ENCODE measurements around the gene AMOTL1.
"Not testable (repeated sequence)": the region's sequence is repeated elsewhere in the genome, so short reads cannot be mapped to it uniquely, and the experiment has no call there.

Gene AMOTL1

GRCh38 chr11:94806419-94806818, 38.3 kb downstream of the AMOTL1 start:
- no peak for DNase-seq
- no peaks in the 10 kb centered on the region for H3K9me3 ChIP-seq
- H3K36me3 ChIP-seq: peaks cover 31% of the 10 kb centered on the region
- peaks cover 20% of the 10 kb centered on the region for H3K4me1 ChIP-seq
- TF ChIP-seq, protein P1, sequence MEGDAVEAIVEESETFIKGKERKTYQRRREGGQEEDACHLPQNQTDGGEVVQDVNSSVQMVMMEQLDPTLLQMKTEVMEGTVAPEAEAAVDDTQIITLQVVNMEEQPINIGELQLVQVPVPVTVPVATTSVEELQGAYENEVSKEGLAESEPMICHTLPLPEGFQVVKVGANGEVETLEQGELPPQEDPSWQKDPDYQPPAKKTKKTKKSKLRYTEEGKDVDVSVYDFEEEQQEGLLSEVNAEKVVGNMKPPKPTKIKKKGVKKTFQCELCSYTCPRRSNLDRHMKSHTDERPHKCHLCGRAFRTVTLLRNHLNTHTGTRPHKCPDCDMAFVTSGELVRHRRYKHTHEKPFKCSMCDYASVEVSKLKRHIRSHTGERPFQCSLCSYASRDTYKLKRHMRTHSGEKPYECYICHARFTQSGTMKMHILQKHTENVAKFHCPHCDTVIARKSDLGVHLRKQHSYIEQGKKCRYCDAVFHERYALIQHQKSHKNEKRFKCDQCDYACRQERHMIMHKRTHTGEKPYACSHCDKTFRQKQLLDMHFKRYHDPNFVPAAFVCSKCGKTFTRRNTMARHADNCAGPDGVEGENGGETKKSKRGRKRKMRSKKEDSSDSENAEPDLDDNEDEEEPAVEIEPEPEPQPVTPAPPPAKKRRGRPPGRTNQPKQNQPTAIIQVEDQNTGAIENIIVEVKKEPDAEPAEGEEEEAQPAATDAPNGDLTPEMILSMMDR (IDR thresholded peaks at IDR 0.05; ENCODE audit: low read depth, low read length): no peak
- no peak overlapping the region for H3K4me3 ChIP-seq (ENCODE audit: low read depth, low read length)
- H3K27me3 ChIP-seq: no peaks in the 10 kb centered on the region

- TF ChIP-seq, protein P1 (IDR thresholded peaks at IDR 0.05; ENCODE audit: low read depth, low read length): no peak
Observed at GRCh38 chr11:94809251-94809650, 41.1 kb downstream of the AMOTL1 start.

GRCh38 chr11:94812724-94813720, 44.9 kb downstream of the AMOTL1 start:
- H3K4me1 ChIP-seq; H3K27me3 ChIP-seq; H3K9me3 ChIP-seq; H3K4me3 ChIP-seq (ENCODE audit: low read depth, low read length); DNase-seq: not testable (repeated sequence)
- H3K36me3 ChIP-seq: peaks cover 24% of the 10 kb centered on the region

More at GRCh38 chr11:94809251-94809650, 41.1 kb downstream of the AMOTL1 start:
- Histone ChIP-seq H3K36me3 (peaks cover 24% of the 10 kb centered on the region), H3K27me3 (no peaks in the 10 kb centered on the region), H3K4me3 (ENCODE audit: low read depth, low read length) (no peak overlapping the region), H3K4me1 (peaks cover 20% of the 10 kb centered on the region), H3K9me3 (no peaks in the 10 kb centered on the region)
- no peak for DNase-seq

GRCh38 chr11:94814272-94814976, 46.3 kb downstream of the AMOTL1 start:
- DNase-seq: no peak
- TF ChIP-seq, protein P1 (IDR thresholded peaks at IDR 0.05; ENCODE audit: low read depth, low read length): no peak
- Histone ChIP-seq H3K27me3 (no peaks in the 10 kb centered on the region), H3K9me3 (0 out of 2 replicates have a peak, but pooled peaks cover 3% of the 10 kb centered on the region), H3K36me3 (peaks cover 32% of the 10 kb centered on the region), H3K4me3 (ENCODE audit: low read depth, low read length) (no peak overlapping the region), H3K4me1 (no peaks in the 10 kb centered on the region)

DNA sequence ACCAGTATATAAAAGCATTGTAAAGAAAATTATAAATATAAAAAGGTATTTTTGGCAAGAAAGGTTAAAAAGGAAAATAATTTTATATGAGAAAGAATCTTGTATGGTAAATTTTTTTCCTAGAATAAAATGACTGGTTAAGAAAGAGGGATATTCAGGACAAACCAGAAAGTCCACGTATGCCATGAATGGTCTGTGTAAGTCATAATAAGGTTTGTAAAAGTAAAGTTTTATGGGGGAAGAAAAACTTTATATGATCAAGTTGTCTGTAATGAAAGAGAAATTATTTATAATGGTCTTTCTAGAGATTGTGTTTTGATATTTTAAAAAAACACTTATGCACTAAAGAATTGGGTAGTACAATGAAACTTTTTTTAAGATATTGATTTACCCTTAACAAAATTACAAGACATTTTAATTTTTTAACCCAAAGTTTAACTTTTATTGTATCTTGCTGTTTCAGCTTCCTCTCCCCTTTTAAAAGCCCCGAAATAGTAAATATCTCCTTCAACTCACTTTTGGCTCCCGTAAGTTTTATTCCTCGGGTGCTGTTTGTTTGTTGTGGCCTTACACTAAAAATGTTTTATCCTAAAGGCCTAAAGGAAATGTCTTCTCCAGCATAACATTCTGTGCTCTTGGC, 47.7 kb downstream of the AMOTL1 start:
- DNase-seq: no peak
- Histone ChIP-seq H3K36me3 (peaks cover 34% of the 10 kb centered on the region), H3K27me3 (no peaks in the 10 kb centered on the region), H3K4me1 (no peaks in the 10 kb centered on the region), H3K4me3 (ENCODE audit: low read depth, low read length) (no peak overlapping the region), H3K9me3 (0 out of 2 replicates have a peak, but pooled peaks cover 3% of the 10 kb centered on the region)
- TF ChIP-seq, protein P1 (IDR thresholded peaks at IDR 0.05; ENCODE audit: low read depth, low read length): no peak

DNA sequence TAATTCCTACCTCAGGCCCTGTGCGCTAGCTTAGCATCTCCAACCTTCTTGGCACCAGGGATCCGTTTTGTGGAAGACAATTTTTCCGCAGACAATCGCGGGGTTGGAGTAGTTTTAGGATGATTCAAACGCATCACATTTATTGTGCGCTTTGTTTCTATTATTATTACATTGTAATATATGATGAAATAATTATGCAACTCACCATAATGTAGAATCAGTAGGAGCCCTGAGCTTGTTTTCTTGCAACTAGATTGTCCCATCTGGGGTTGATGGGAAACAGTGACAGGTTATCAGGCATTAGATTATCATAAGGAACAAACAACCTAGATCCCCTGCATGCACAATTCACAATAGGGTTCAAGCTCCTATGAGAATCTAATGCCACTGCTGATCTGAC, 52.3 kb downstream of the AMOTL1 start:
- TF ChIP-seq, protein P1 (IDR thresholded peaks at IDR 0.05; ENCODE audit: low read depth, low read length): no peak
- Histone ChIP-seq H3K4me1 (no peaks in the 10 kb centered on the region), H3K27me3 (no peaks in the 10 kb centered on the region), H3K9me3 (0 out of 2 replicates have a peak, but pooled peaks cover 3% of the 10 kb centered on the region), H3K4me3 (ENCODE audit: low read depth, low read length) (no peak overlapping the region), H3K36me3 (peaks cover 60% of the 10 kb centered on the region)
- no peak for DNase-seq
